Epithelial cell of proximal tubule (primary cell): Measurements from ENCODE around the gene ZBTB17. TPM values are rescaled to one million over a fixed set of nuclear protein-coding genes. Genes with fewer than 3 reads are reported as not detected.
"Not testable (repeated sequence)": the region's sequence is repeated elsewhere in the genome, so short reads cannot be mapped to it uniquely, and the experiment has no call there.

Source experiments
- DNase-seq: peaks from one replicate; pipeline ENCODE4 v3.0.0-alpha.2; 2011; ENCODE audit warnings: low read depth
- H3K4me3 ChIP-seq: 2 replicates; pipeline ENCODE4 v1.5.1; 2011; ENCODE audit warnings: low read depth, mild to moderate bottlenecking, low read length
- total RNA-seq: library from RNA; depleted of rRNA; stranded (reverse); fragments of >200 nt; gene quantifications from 2 replicates; pipeline ENCODE4 v1.2.3, GENCODE V29; 2015
- TF ChIP-seq, protein P1 (sequence below): conservative IDR thresholded peaks from 2 replicates; pipeline ENCODE4 v1.5.1; 2012; ENCODE audit warnings: low read depth, mild to moderate bottlenecking, low read length

Gene ZBTB17
- total RNA-seq, 1 donor from 2014 or later = 22.5 TPM

DNA sequence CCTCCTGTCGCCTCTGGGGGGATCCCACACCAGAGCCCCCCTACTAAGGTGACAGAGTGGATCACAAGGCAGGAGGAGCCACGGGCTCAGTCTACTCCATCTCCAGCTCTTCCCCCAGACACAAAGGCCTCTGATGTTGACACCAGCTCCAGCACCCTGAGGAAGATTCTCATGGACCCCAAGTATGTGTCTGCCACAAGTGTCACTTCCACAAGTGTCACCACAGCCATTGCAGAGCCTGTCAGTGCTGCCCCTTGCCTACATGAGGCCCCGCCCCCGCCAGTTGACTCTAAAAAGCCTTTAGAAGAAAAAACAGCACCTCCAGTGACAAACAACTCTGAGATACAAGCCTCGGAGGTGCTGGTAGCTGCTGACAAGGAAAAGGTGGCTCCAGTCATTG lies 42.2 kb downstream of the ZBTB17 start:
- TF ChIP-seq, protein P1, sequence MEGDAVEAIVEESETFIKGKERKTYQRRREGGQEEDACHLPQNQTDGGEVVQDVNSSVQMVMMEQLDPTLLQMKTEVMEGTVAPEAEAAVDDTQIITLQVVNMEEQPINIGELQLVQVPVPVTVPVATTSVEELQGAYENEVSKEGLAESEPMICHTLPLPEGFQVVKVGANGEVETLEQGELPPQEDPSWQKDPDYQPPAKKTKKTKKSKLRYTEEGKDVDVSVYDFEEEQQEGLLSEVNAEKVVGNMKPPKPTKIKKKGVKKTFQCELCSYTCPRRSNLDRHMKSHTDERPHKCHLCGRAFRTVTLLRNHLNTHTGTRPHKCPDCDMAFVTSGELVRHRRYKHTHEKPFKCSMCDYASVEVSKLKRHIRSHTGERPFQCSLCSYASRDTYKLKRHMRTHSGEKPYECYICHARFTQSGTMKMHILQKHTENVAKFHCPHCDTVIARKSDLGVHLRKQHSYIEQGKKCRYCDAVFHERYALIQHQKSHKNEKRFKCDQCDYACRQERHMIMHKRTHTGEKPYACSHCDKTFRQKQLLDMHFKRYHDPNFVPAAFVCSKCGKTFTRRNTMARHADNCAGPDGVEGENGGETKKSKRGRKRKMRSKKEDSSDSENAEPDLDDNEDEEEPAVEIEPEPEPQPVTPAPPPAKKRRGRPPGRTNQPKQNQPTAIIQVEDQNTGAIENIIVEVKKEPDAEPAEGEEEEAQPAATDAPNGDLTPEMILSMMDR = no peak
- no peak overlapping the region for H3K4me3 ChIP-seq
- no peak for DNase-seq

DNA sequence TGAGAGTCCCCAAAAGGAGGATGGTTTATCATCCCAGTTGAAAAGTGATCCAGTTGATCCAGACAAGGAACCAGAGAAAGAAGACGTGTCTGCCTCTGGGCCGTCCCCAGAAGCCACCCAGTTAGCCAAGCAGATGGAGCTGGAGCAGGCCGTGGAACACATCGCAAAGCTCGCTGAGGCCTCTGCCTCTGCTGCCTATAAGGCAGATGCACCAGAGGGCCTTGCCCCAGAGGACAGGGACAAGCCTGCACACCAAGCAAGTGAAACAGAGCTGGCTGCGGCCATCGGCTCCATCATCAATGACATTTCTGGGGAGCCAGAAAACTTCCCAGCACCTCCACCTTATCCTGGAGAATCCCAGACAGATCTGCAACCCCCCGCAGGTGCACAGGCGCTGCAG lies 43.3 kb downstream of the ZBTB17 start:
- DNase-seq = no peak
- TF ChIP-seq, protein P1 = no peak

DNA sequence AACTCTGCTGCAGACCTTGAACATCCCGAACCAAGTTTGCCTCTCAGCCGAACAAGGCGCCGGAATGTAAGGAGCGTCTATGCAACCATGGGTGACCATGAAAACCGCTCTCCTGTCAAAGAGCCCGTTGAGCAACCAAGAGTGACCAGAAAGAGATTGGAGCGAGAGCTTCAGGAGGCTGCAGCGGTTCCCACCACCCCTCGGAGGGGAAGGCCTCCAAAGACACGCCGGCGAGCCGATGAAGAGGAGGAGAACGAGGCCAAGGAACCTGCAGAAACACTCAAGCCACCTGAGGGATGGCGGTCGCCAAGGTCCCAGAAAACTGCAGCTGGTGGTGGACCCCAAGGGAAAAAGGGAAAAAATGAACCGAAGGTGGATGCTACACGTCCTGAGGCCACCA lies 44.0 kb downstream of the ZBTB17 start:
- H3K4me3 ChIP-seq = no peak overlapping the region
- DNase-seq = no peak
- TF ChIP-seq, protein P1 = no peak

More for the DNA sequence above, 43.3 kb downstream of the ZBTB17 start:
- no peak overlapping the region for H3K4me3 ChIP-seq

DNA sequence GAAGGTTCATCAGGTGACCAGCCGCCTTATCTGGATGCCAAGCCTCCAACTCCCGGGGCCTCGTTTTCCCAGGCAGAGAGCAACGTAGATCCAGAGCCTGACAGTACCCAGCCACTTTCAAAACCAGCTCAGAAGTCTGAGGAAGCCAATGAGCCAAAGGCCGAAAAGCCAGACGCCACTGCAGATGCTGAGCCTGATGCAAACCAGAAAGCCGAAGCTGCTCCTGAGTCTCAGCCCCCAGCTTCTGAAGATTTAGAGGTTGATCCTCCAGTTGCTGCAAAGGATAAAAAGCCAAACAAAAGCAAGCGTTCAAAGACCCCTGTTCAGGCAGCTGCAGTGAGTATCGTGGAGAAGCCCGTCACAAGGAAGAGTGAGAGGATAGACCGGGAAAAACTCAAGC lies 44.5 kb downstream of the ZBTB17 start:
- DNase-seq = no peak
- TF ChIP-seq, protein P1 = no peak
- no peak overlapping the region for H3K4me3 ChIP-seq

DNA sequence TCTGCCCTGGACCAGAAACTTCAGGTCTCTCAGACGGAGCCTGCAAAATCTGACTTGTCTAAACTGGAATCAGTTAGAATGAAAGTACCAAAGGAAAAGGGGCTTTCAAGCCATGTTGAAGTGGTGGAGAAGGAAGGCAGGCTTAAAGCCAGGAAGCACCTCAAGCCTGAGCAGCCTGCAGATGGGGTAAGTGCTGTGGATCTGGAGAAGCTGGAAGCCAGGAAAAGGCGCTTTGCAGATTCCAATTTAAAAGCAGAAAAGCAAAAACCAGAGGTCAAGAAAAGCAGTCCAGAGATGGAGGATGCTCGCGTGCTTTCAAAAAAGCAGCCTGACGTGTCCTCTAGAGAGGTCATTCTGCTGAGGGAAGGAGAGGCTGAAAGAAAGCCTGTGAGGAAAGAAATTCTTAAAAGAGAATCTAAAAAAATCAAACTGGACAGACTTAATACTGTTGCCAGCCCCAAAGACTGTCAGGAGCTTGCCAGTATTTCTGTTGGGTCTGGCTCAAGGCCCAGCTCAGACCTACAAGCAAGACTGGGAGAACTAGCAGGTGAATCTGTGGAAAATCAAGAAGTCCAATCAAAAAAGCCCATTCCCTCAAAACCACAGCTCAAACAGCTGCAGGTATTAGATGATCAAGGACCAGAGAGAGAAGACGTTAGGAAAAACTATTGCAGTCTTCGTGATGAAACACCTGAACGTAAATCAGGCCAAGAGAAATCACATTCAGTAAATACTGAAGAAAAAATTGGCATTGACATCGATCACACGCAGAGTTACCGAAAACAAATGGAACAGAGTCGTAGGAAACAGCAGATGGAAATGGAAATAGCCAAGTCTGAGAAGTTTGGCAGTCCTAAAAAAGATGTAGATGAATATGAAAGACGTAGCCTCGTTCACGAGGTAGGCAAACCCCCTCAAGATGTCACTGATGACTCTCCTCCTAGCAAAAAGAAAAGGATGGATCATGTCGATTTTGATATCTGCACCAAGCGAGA lies 46.6 kb downstream of the ZBTB17 start:
- TF ChIP-seq, protein P1 = no peak
- no peak for DNase-seq
- no peak overlapping the region for H3K4me3 ChIP-seq

DNA sequence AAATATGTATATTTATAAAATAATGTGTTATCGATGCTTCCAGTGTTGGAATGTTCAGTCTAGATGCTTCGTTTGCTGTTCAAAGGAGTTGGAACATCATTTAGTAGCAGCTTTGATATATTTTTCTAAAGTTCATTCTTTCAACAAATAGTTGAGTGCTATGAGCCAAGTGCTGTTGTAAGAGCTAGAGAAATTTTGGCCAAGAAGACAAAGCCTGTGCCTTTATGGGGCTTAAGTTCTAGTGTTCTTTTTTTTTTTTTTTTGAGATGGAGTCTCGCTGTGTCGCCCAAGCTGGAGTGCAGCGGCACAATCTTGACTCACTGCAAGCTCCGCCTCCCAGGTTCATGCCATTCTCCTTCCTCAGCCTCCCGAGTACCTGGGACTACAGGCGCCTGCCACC lies 49.5 kb downstream of the ZBTB17 start:
- not testable (repeated sequence) for DNase-seq, H3K4me3 ChIP-seq

DNA sequence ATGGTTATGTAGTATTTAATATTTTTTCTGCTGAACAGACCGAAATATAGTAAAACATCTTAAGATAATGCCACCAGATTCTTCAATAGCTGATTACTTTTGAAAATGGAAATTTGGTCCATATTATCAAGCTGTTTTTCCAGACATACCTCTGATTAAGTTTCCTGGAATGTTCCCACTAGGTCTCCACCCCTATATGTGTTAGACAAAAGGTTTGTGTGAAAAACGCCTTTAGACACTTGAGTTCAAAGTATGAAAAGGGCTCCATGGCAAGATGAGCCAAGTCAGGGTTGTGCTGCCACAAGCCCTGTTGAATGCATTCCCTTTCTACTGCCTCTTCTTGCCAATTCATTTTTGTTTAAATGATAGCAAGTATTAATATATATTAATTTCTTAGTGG lies 52.7 kb downstream of the ZBTB17 start:
- no peak for DNase-seq
- no peak overlapping the region for H3K4me3 ChIP-seq
- TF ChIP-seq, protein P1 = no peak
